AG09309 (cell line): ENCODE results near the gene PCDHGA10.

Source experiments
- DNase-seq: peaks from one replicate; pipeline ENCODE4 v3.0.0-alpha.2; 2010; ENCODE audit warnings: low read depth
- H3K4me3 ChIP-seq: 2 replicates; pipeline ENCODE4 v1.5.1; 2011; ENCODE audit warnings: mild to moderate bottlenecking, low read depth, low read length, moderate library complexity; ENCODE audit not compliant: control insufficient read depth
- CTCF ChIP-seq: IDR thresholded peaks from 2 replicates; pipeline ENCODE4 v1.5.1; 2011; ENCODE audit warnings: mild to moderate bottlenecking, low read depth, low read length, inconsistent platforms; ENCODE audit not compliant: insufficient read depth, control insufficient read depth; ENCODE audit errors: missing control alignments

Gene PCDHGA10

GRCh38 chr5:141439411-141440141, 26.8 kb downstream of the PCDHGA10 start:
- TF ChIP-seq CTCF, result peak; percentile 12
- no peak for DNase-seq
- no peak overlapping the region for H3K4me3 ChIP-seq

- no peak for TF ChIP-seq CTCF
- no peak for DNase-seq
- no peak overlapping the region for H3K4me3 ChIP-seq
These were observed 27.6 kb downstream of the PCDHGA10 start for GRCh38 chr5:141440341-141440740.

- H3K4me3 ChIP-seq, result no peak overlapping the region
- DNase-seq, result no peak
- TF ChIP-seq CTCF, result no peak
These were observed 28.9 kb downstream of the PCDHGA10 start for GRCh38 chr5:141441571-141442170.

GRCh38 chr5:141465351-141465750, 52.6 kb downstream of the PCDHGA10 start:
- no peak for DNase-seq
- no peak for TF ChIP-seq CTCF
- no peak overlapping the region for H3K4me3 ChIP-seq
